MCF 10A (cell line): ENCODE measurements around the gene NOXRED1. TPM values are rescaled to one million over a fixed set of nuclear protein-coding genes. Genes with fewer than 3 reads are reported as not detected.
"Not testable (repeated sequence)": the region's sequence is repeated elsewhere in the genome, so short reads cannot be mapped to it uniquely, and the experiment has no call there.

Experiments used
- BruUV-seq: library from RNA; stranded (reverse); fragments of 400-500 nt; replicated peaks from 2 replicates; lab custom pipeline; 2021; lab: Mats Ljungman, UMichigan
- CTCF ChIA-PET: fragments of 300-600 bp; sonication (Branson Sonifier 250); formaldehyde crosslinking; extraction: SDS; loops from one replicate; lab custom pipeline; 2021; ENCODE audit warnings: antibody characterized with exemption, inconsistent platforms; lab: Yijun Ruan, JAX
- POLR2A ChIA-PET: fragments of 300-600, 350-650 bp; sonication (Branson Sonifier 250); formaldehyde crosslinking; extraction: SDS; loops from one replicate; lab custom pipeline; 2020; ENCODE audit warnings: antibody characterized with exemption, inconsistent platforms; lab: Yijun Ruan, JAX
- DNase-seq: peaks from one replicate; pipeline ENCODE4 v3.0.0-alpha.2; 2018; ENCODE audit not compliant: unreplicated experiment
- H3K27ac Mint-ChIP-seq: one replicate; pipeline ENCODE4 v1.8.0; 2022; ENCODE audit warnings: mild to moderate bottlenecking, low read depth, mixed read lengths; ENCODE audit not compliant: unreplicated experiment
- H3K27me3 Mint-ChIP-seq: one replicate; pipeline ENCODE4 v1.8.0; 2022; ENCODE audit warnings: mixed read lengths; ENCODE audit not compliant: insufficient read depth, unreplicated experiment
- H3K36me3 Mint-ChIP-seq: one replicate; pipeline ENCODE4 v1.8.0; 2022; ENCODE audit warnings: mild to moderate bottlenecking, moderate library complexity, mixed read lengths; ENCODE audit not compliant: insufficient read depth, unreplicated experiment
- H3K4me1 Mint-ChIP-seq: one replicate; pipeline ENCODE4 v1.8.0; 2022; ENCODE audit warnings: mixed read lengths; ENCODE audit not compliant: insufficient read depth, unreplicated experiment
- H3K4me3 Mint-ChIP-seq: one replicate; pipeline ENCODE4 v1.8.0; 2022; ENCODE audit warnings: mild to moderate bottlenecking, moderate library complexity, mixed read lengths; ENCODE audit not compliant: unreplicated experiment
- H3K9me3 Mint-ChIP-seq: one replicate; pipeline ENCODE4 v1.8.0; 2022; ENCODE audit warnings: mixed read lengths; ENCODE audit not compliant: unreplicated experiment
- CTCF ChIP-seq: fragments of 200-600 bp; IDR thresholded peaks from one replicate; pipeline ENCODE4 v1.8.0; 2022; ENCODE audit warnings: antibody characterized with exemption, mild to moderate bottlenecking; ENCODE audit not compliant: unreplicated experiment
- intact Hi-C: fragments of 100-400 bp; cut with micrococcal nuclease; formaldehyde crosslinking; loops from 2 replicates; pipeline ENCODE4 v1.14.1; 2022
- total RNA-seq: library from RNA; stranded (reverse); gene quantifications from 2 replicates; pipeline ENCODE4 v1.2.3, GENCODE V29; 2022

The NOXRED1 gene
- total RNA-seq, 1 experiment from 2014 or later, result 0.58 TPM

GRCh38 chr14:77426396-77426795 lies 3.1 kb upstream of the NOXRED1 start:
- peaks cover 3% of the 10 kb centered on the region for H3K4me1 Mint-ChIP-seq
- peaks cover 86% of the 10 kb centered on the region for H3K36me3 Mint-ChIP-seq
- intact Hi-C loops, result no loop called here
- BruUV-seq, result no TSS peak
- no peak for DNase-seq
- TF ChIP-seq CTCF, result no peak
- no peaks in the 10 kb centered on the region for H3K9me3 Mint-ChIP-seq
- POLR2A ChIA-PET, result interaction anchor here (1.6 kb wide), 1 partner anchor 11 kb away, joined by 4 read pairs; no protein-coding TSS in a partner anchor
- H3K27me3 Mint-ChIP-seq, result no peaks in the 10 kb centered on the region
- CTCF ChIA-PET, result no interaction called here
- H3K27ac Mint-ChIP-seq, result no peak overlapping the region
- no peak overlapping the region for H3K4me3 Mint-ChIP-seq

DNA sequence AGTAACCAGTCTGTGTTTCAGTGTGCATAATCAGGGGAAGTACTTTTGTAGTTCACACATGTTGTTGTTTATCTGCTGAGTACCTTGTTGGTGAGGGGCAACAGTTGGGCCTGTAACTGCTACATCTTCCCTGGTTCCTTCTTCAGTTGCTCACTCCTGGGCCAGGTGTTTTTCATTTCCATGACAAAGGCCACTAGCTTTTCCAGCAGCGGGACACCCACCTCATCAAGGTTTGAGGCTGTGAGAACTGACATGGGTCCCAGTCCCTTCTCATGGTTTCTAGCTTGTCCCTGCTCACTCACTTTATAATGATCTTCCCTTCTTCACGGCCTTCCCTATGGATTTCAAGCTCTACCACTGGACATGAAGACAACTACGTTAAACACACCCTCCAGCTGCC lies 1.5 kb upstream of the NOXRED1 start:
- CTCF ChIA-PET, result no interaction called here
- intact Hi-C loops, result no loop called here
- H3K9me3 Mint-ChIP-seq, result peaks cover 5% of the 10 kb centered on the region
- H3K36me3 Mint-ChIP-seq, result peaks cover 73% of the 10 kb centered on the region
- POLR2A ChIA-PET, result interaction anchor here (0.6 kb wide), 1 partner anchor 47 kb away, joined by 4 read pairs; no protein-coding TSS in a partner anchor
- TF ChIP-seq CTCF, result no peak
- H3K4me1 Mint-ChIP-seq, result peaks cover 7% of the 10 kb centered on the region
- no peak overlapping the region for H3K4me3 Mint-ChIP-seq
- no peaks in the 10 kb centered on the region for H3K27me3 Mint-ChIP-seq
- DNase-seq, result no peak
- no peak overlapping the region for H3K27ac Mint-ChIP-seq
- no TSS peak for BruUV-seq

GRCh38 chr14:77421201-77421600 lies 2.1 kb downstream of the NOXRED1 start:
- ChIA-PET CTCF (interaction anchor here (0.6 kb wide), 1 partner anchor 22 kb away, joined by 3 read pairs; no protein-coding TSS in a partner anchor), POLR2A (interaction anchor here (0.7 kb wide), 1 partner anchor 89 kb away, joined by 3 read pairs; no protein-coding TSS in a partner anchor)
- Mint-ChIP-seq H3K4me3 (no peak overlapping the region), H3K9me3 (peaks cover 9% of the 10 kb centered on the region), H3K4me1 (peaks cover 7% of the 10 kb centered on the region), H3K27ac (no peak overlapping the region), H3K36me3 (peaks cover 37% of the 10 kb centered on the region), H3K27me3 (no peaks in the 10 kb centered on the region)
- no peak for TF ChIP-seq CTCF
- DNase-seq, result no peak
- no TSS peak for BruUV-seq
- intact Hi-C loops, result no loop called here

- peaks cover 9% of the 10 kb centered on the region for H3K9me3 Mint-ChIP-seq
- no TSS peak for BruUV-seq
- TF ChIP-seq CTCF, result no peak
- no peak overlapping the region for H3K27ac Mint-ChIP-seq
- CTCF ChIA-PET, result no interaction called here
- intact Hi-C loops, result no loop called here
- H3K4me3 Mint-ChIP-seq, result no peak overlapping the region
- POLR2A ChIA-PET, result no interaction called here
- no peak for DNase-seq
- peaks cover 7% of the 10 kb centered on the region for H3K4me1 Mint-ChIP-seq
- H3K36me3 Mint-ChIP-seq, result no peaks in the 10 kb centered on the region
- H3K27me3 Mint-ChIP-seq, result no peaks in the 10 kb centered on the region
Observed at GRCh38 chr14:77416836-77417235, 6.5 kb downstream of the NOXRED1 start.

DNA sequence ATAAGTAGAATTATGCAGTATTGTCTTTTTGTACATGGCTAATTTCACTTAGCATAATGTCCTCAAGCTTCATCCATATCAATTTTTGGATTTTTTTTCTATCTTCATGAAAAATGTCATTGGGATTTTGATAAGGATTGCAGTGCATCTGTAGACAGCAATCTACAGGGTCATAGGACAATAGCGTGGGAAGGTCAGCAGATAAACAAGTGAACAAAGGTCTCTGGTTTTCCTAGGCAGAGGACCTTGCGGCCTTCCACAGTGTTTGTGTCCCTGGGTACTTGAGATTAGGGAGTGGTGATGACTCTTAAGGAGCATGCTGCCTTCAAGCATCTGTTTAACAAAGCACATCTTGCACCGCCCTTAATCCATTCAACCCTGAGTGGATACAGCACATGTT lies 7.2 kb downstream of the NOXRED1 start:
- H3K4me1 Mint-ChIP-seq, H3K9me3 Mint-ChIP-seq, H3K27ac Mint-ChIP-seq, H3K4me3 Mint-ChIP-seq, intact Hi-C loops, BruUV-seq, POLR2A ChIA-PET, H3K36me3 Mint-ChIP-seq, H3K27me3 Mint-ChIP-seq, DNase-seq: not testable (repeated sequence)
- CTCF ChIA-PET, result interaction anchor here (0.6 kb wide), 1 partner anchor 130 kb away, joined by 3 read pairs; no protein-coding TSS in a partner anchor

- BruUV-seq, H3K4me1 Mint-ChIP-seq: not testable (repeated sequence)
- POLR2A ChIA-PET, result interaction anchor here (0.6 kb wide), 1 partner anchor 18 kb away, joined by 3 read pairs; no protein-coding TSS in a partner anchor
Observed at GRCh38 chr14:77415403-77416030, 7.8 kb downstream of the NOXRED1 start.

More at GRCh38 chr14:77415403-77416030, 7.8 kb downstream of the NOXRED1 start:
- H3K36me3 Mint-ChIP-seq, H3K27me3 Mint-ChIP-seq, H3K9me3 Mint-ChIP-seq, H3K27ac Mint-ChIP-seq, intact Hi-C loops, H3K4me3 Mint-ChIP-seq, DNase-seq: not testable (repeated sequence)
- CTCF ChIA-PET, result interaction anchor here (0.6 kb wide), 1 partner anchor 701 kb away, joined by 3 read pairs; no protein-coding TSS in a partner anchor
